WTC11 (cell line): ENCODE data around the gene MAN1B1. TPM values are rescaled to one million over a fixed set of nuclear protein-coding genes. Genes with fewer than 3 reads are reported as not detected.

Source experiments
- ATAC-seq: fragments of 200-7000 bp; cut with Tn5 transposase; 2 replicates; pipeline ENCODE4 v1.10.0; 2021; ENCODE audit warnings: mild to moderate bottlenecking, moderate library complexity
- CTCF ChIA-PET: fragments of 300-600 bp; sonication (Branson Sonifier 250); formaldehyde crosslinking; loops from one replicate; lab custom pipeline; 2021; ENCODE audit warnings: antibody characterized with exemption; lab: Charles Lee
- POLR2A ChIA-PET: fragments of 350-600 bp; sonication (Branson Sonifier 250); formaldehyde crosslinking; loops from one replicate; lab custom pipeline; 2021; ENCODE audit warnings: antibody characterized with exemption; lab: Charles Lee
- DNase-seq: peaks from one replicate; pipeline ENCODE4 v3.0.0; 2021; ENCODE audit warnings: low spot score
- H3K27ac Mint-ChIP-seq: 2 replicates; pipeline ENCODE4 v1.8.0; 2021; ENCODE audit warnings: mixed read lengths
- H3K27me3 Mint-ChIP-seq: 2 replicates; pipeline ENCODE4 v1.8.0; 2021; ENCODE audit warnings: low read depth, mild to moderate bottlenecking, moderate library complexity, mixed read lengths
- H3K36me3 Mint-ChIP-seq: 2 replicates; pipeline ENCODE4 v1.8.0; 2021; ENCODE audit warnings: mixed read lengths
- H3K4me1 Mint-ChIP-seq: 2 replicates; pipeline ENCODE4 v1.8.0; 2022; ENCODE audit warnings: mixed read lengths
- H3K4me3 Mint-ChIP-seq: 2 replicates; pipeline ENCODE4 v1.8.0; 2021; ENCODE audit warnings: mild to moderate bottlenecking, moderate library complexity, mixed read lengths
- H3K9me3 Mint-ChIP-seq: 2 replicates; pipeline ENCODE4 v1.8.0; 2021; ENCODE audit warnings: mixed read lengths
- CREB1 ChIP-seq: sonication (generic); formaldehyde crosslinking; IDR thresholded peaks from 2 replicates; pipeline ENCODE4 v1.8.0; 2023; ENCODE audit warnings: mild to moderate bottlenecking, missing genetic modification reagents
- CREM ChIP-seq: sonication (generic); formaldehyde crosslinking; IDR thresholded peaks from 2 replicates; pipeline ENCODE4 v1.8.1; 2022; ENCODE audit warnings: mild to moderate bottlenecking, missing genetic modification reagents, moderate library complexity
- ELF4 ChIP-seq: sonication (generic); formaldehyde crosslinking; IDR thresholded peaks from 2 replicates; pipeline ENCODE4 v1.8.1; 2022; ENCODE audit warnings: low read depth, mild to moderate bottlenecking, moderate library complexity, missing genetic modification reagents
- FOXP1 ChIP-seq: sonication (generic); formaldehyde crosslinking; IDR thresholded peaks from 2 replicates; pipeline ENCODE4 v1.8.0; 2022; ENCODE audit warnings: missing genetic modification reagents, mild to moderate bottlenecking, moderate library complexity, borderline replicate concordance
- FOXP4 ChIP-seq: sonication (generic); formaldehyde crosslinking; IDR thresholded peaks from 2 replicates; pipeline ENCODE4 v1.8.0; 2022; ENCODE audit warnings: mild to moderate bottlenecking, missing genetic modification reagents
- KAT7 ChIP-seq: sonication (generic); formaldehyde crosslinking; IDR thresholded peaks from 2 replicates; pipeline ENCODE4 v1.8.1; 2023; ENCODE audit warnings: missing genetic modification reagents, mild to moderate bottlenecking, borderline replicate concordance
- NFE2L1 ChIP-seq: sonication (generic); formaldehyde crosslinking; IDR thresholded peaks from 2 replicates; pipeline ENCODE4 v1.8.1; 2023; ENCODE audit warnings: missing genetic modification reagents
- RELA ChIP-seq: sonication (generic); formaldehyde crosslinking; IDR thresholded peaks from 2 replicates; pipeline ENCODE4 v1.8.1; 2022; ENCODE audit warnings: missing genetic modification reagents, mild to moderate bottlenecking, borderline replicate concordance
- SMAD4 ChIP-seq: sonication (generic); formaldehyde crosslinking; IDR thresholded peaks from 2 replicates; pipeline ENCODE4 v1.8.0; 2022; ENCODE audit warnings: mild to moderate bottlenecking, missing genetic modification reagents
- TEAD1 ChIP-seq: sonication (generic); formaldehyde crosslinking; IDR thresholded peaks from 2 replicates; pipeline ENCODE4 v1.8.0; 2022; ENCODE audit warnings: mild to moderate bottlenecking, missing genetic modification reagents
- USF2 ChIP-seq: sonication (generic); formaldehyde crosslinking; IDR thresholded peaks from 2 replicates; pipeline ENCODE4 v1.8.1; 2023; ENCODE audit warnings: mild to moderate bottlenecking, missing genetic modification reagents, moderate library complexity
- ZNF219 ChIP-seq: sonication (generic); formaldehyde crosslinking; IDR thresholded peaks from 2 replicates; pipeline ENCODE4 v1.8.0; 2023; ENCODE audit warnings: missing genetic modification reagents, mild to moderate bottlenecking, borderline replicate concordance
- ZNF232 ChIP-seq: sonication (generic); formaldehyde crosslinking; IDR thresholded peaks from 2 replicates; pipeline ENCODE4 v1.8.0; 2022; ENCODE audit warnings: mild to moderate bottlenecking, missing genetic modification reagents
- ZNF263 ChIP-seq: sonication (generic); formaldehyde crosslinking; IDR thresholded peaks from 2 replicates; pipeline ENCODE4 v1.8.1; 2022; ENCODE audit warnings: low read depth, mild to moderate bottlenecking, moderate library complexity, missing genetic modification reagents
- ZNF281 ChIP-seq: sonication (generic); formaldehyde crosslinking; IDR thresholded peaks from 2 replicates; pipeline ENCODE4 v1.8.0; 2023; ENCODE audit warnings: mild to moderate bottlenecking, missing genetic modification reagents
- total RNA-seq: library from RNA; stranded (reverse); gene quantifications from 3 replicates; pipeline ENCODE4 v1.2.3, GENCODE V29; 2021
- TF ChIP-seq, protein P1 (sequence below): sonication (generic); formaldehyde crosslinking; IDR thresholded peaks from 2 replicates; pipeline ENCODE4 v1.8.0; 2023; ENCODE audit warnings: missing genetic modification reagents, mild to moderate bottlenecking, borderline replicate concordance

Gene MAN1B1
- total RNA-seq, 1 experiment from 2014 or later = 57.1 TPM

GRCh38 chr9:137045294-137046087 lies 41.3 kb upstream of the MAN1B1 start (continued):
- TF ChIP-seq, protein P1, sequence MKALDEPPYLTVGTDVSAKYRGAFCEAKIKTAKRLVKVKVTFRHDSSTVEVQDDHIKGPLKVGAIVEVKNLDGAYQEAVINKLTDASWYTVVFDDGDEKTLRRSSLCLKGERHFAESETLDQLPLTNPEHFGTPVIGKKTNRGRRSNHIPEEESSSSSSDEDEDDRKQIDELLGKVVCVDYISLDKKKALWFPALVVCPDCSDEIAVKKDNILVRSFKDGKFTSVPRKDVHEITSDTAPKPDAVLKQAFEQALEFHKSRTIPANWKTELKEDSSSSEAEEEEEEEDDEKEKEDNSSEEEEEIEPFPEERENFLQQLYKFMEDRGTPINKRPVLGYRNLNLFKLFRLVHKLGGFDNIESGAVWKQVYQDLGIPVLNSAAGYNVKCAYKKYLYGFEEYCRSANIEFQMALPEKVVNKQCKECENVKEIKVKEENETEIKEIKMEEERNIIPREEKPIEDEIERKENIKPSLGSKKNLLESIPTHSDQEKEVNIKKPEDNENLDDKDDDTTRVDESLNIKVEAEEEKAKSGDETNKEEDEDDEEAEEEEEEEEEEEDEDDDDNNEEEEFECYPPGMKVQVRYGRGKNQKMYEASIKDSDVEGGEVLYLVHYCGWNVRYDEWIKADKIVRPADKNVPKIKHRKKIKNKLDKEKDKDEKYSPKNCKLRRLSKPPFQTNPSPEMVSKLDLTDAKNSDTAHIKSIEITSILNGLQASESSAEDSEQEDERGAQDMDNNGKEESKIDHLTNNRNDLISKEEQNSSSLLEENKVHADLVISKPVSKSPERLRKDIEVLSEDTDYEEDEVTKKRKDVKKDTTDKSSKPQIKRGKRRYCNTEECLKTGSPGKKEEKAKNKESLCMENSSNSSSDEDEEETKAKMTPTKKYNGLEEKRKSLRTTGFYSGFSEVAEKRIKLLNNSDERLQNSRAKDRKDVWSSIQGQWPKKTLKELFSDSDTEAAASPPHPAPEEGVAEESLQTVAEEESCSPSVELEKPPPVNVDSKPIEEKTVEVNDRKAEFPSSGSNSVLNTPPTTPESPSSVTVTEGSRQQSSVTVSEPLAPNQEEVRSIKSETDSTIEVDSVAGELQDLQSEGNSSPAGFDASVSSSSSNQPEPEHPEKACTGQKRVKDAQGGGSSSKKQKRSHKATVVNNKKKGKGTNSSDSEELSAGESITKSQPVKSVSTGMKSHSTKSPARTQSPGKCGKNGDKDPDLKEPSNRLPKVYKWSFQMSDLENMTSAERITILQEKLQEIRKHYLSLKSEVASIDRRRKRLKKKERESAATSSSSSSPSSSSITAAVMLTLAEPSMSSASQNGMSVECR = 0 out of 2 replicates have a peak, but pooled peaks have one; percentile 7
- 0 out of 2 replicates have a peak, but pooled peaks have one; percentile 22 for TF ChIP-seq ELF4 (CRISPR knock-in tag)

GRCh38 chr9:137046088-137046787 lies 40.5 kb upstream of the MAN1B1 start, which contains the start of gene NPDC1:
TSS of gene NPDC1 (minus strand) at chr9:137046177. CDS start at chr9:137045989, 188 bp downstream.
- Mint-ChIP-seq H3K36me3 (no peaks in the 10 kb centered on the region), H3K4me3 (peak within 1 kb of the TSS; percentile 77), H3K27me3 (peaks cover 47% of the 10 kb centered on the region), H3K9me3 (no peaks in the 10 kb centered on the region), H3K27ac (no peak within 1 kb of the TSS), H3K4me1 (peaks cover 10% of the 10 kb centered on the region)
- ATAC-seq (peak; percentile 69), DNase-seq (peak; percentile 94)
- ChIA-PET CTCF (interaction anchor here (0.5 to 1.9 kb wide), 66 partner anchors 9 to 468 kb away, joined by 3 to 93 read pairs (median 6); partner anchors contain the start of genes ABCA2, C8G, CLIC3 and CYSRT1), POLR2A (interaction anchor here (0.8 kb wide), 1 partner anchor 19 kb away, joined by 3 read pairs; no protein-coding TSS in a partner anchor)
- TF ChIP-seq SMAD4 (CRISPR knock-in tag) (peak; percentile 78), ZNF263 (0 out of 2 replicates have a peak, but pooled peaks have one; percentile 16), NFE2L1 (CRISPR knock-in tag) (peak; percentile 66; the same call in 1 of the 2 replicates), CREM (CRISPR knock-in tag) (0 out of 2 replicates have a peak, but pooled peaks have one; percentile 3), ZNF219 (CRISPR knock-in tag) (peak; percentile 79; the same call in 1 of the 2 replicates), RELA (CRISPR knock-in tag) (peak; percentile 71; the same call in 1 of the 2 replicates), ELF4 (CRISPR knock-in tag) (0 out of 2 replicates have a peak, but pooled peaks have one; percentile 4), FOXP4 (CRISPR knock-in tag) (peak; percentile 80), ZNF281 (CRISPR knock-in tag) (peak; percentile 76; the same call in 1 of the 2 replicates), FOXP1 (CRISPR knock-in tag) (no peak; the same call in none of the 2 replicates), CREB1 (peak; percentile 42; the same call in 1 of the 2 replicates), KAT7 (CRISPR knock-in tag) (0 out of 2 replicates have a peak, but pooled peaks have one; percentile 59), TEAD1 (CRISPR knock-in tag) (peak; percentile 55; the same call in 1 of the 2 replicates), ZNF232 (CRISPR knock-in tag) (peak; percentile 9; the same call in 1 of the 2 replicates), USF2 (CRISPR knock-in tag) (no peak)
- TF ChIP-seq, protein P1 = peak; percentile 96
